Choroid plexus epithelial cell (primary cell): ENCODE measurements around the gene ACMSD.
"Not testable (repeated sequence)": the region's sequence is repeated elsewhere in the genome, so short reads cannot be mapped to it uniquely, and the experiment has no call there.

Experiments used
- DNase-seq: peaks from one replicate; pipeline ENCODE4 v3.0.0-alpha.2; 2010; ENCODE audit warnings: low read depth
- H3K4me3 ChIP-seq: 2 replicates; pipeline ENCODE4 v1.5.1; 2011; ENCODE audit warnings: low read depth, mild to moderate bottlenecking, control low read depth, low read length, moderate library complexity
- TF ChIP-seq, protein P1 (sequence below): conservative IDR thresholded peaks from 2 replicates; pipeline ENCODE4 v1.5.1; 2011; ENCODE audit warnings: low read depth, mild to moderate bottlenecking, control low read depth, inconsistent platforms, low read length, moderate library complexity

The ACMSD gene

DNA sequence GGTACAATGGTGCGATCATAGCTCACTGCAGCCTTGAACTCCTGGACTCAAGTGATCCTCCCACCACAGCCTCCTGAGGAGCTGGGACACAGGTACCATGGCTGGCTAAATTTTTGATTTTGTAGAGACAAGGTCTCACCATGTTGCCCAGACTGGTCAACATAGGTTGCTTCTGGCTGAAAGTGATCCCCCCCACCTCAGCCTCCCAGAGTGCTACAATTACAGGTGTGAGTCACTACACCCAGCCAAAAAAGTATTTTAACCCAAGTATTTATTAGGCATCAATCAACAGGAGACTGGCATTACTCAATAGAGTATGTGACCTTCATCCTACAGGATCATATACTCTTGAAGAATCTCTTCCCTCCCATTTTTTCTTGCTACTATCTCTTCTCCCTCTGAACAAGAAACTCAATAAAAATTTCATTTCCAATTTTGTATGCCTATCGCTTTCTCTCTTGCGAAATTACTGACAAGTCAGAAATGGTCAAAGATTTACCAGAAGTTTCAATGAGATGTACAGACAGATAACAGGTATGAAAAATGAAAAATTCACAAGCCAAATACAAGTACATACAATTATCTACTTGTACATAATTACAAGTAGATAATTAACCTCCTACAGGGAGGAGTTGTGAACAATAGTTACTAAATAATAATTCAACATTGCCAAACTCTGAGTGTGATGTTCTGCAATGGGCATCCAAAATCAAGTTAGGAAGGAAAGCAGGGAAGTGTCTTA, 45.3 kb downstream of the ACMSD start:
- no peak overlapping the region for H3K4me3 ChIP-seq
- DNase-seq = no peak
- TF ChIP-seq, protein P1, sequence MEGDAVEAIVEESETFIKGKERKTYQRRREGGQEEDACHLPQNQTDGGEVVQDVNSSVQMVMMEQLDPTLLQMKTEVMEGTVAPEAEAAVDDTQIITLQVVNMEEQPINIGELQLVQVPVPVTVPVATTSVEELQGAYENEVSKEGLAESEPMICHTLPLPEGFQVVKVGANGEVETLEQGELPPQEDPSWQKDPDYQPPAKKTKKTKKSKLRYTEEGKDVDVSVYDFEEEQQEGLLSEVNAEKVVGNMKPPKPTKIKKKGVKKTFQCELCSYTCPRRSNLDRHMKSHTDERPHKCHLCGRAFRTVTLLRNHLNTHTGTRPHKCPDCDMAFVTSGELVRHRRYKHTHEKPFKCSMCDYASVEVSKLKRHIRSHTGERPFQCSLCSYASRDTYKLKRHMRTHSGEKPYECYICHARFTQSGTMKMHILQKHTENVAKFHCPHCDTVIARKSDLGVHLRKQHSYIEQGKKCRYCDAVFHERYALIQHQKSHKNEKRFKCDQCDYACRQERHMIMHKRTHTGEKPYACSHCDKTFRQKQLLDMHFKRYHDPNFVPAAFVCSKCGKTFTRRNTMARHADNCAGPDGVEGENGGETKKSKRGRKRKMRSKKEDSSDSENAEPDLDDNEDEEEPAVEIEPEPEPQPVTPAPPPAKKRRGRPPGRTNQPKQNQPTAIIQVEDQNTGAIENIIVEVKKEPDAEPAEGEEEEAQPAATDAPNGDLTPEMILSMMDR = no peak

- TF ChIP-seq, protein P1 = no peak
- H3K4me3 ChIP-seq = no peak overlapping the region
- DNase-seq = no peak
Measured at GRCh38 chr2:134884435-134884834, 46.0 kb downstream of the ACMSD start.

DNA sequence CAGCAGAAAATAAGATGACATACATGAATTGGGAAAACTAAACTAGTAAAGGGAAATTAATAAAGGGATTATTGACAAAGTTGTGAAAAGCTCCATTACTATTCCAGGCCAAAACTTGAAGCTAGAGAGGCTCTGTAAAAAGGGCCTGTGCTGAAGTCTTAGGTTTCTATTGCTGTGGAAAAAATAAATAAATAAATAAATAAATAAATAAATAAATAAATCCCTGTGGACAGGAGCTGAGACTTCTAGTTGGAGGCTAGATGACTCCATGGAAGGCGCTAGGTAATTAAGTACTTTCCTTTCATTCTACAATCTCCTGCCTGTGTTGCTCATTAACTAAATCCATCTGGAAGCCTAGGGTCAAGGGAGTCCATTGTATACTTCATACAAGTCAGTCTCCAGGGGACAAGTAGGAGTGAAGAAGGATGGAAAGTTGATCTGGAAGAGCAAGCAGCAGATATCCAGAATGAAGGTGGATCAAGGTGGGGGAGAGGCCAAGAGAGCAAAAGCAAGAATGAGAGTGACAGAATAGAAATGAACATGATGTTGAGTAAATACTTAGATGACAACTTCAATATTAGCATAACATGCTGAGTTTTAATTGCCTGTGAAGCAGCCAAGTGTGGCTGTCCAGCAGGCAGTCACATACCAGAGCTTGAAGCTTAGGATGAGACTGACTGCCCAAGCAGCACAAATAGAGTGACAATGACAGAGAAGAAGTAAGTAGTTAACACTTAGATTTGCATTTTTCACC, 54.0 kb downstream of the ACMSD start:
- no peak overlapping the region for H3K4me3 ChIP-seq
- TF ChIP-seq, protein P1 = no peak
- DNase-seq = no peak

GRCh38 chr2:134897932-134898331, 59.5 kb downstream of the ACMSD start:
- TF ChIP-seq, protein P1 = peak; percentile 36
- peak; percentile 37 for DNase-seq

GRCh38 chr2:134899204-134899603, 60.8 kb downstream of the ACMSD start:
- no peak overlapping the region for H3K4me3 ChIP-seq
- TF ChIP-seq, protein P1 = no peak
- DNase-seq = no peak

More at GRCh38 chr2:134897932-134898331, 59.5 kb downstream of the ACMSD start:
- no peak overlapping the region for H3K4me3 ChIP-seq

- no peak overlapping the region for H3K4me3 ChIP-seq
- TF ChIP-seq, protein P1 = no peak
- DNase-seq = peak; percentile 57
Measured at GRCh38 chr2:134900151-134900550, 61.7 kb downstream of the ACMSD start.

GRCh38 chr2:134903701-134904100, 65.3 kb downstream of the ACMSD start:
- not testable (repeated sequence) for DNase-seq, H3K4me3 ChIP-seq
